HG03280 (cell line): Measurements from ENCODE around the gene EBF3.

Source experiments
- ATAC-seq: cut with Tn5 transposase; IDR thresholded peaks from one replicate; pipeline ENCODE4 v1.9.1; 2021; ENCODE audit warnings: mild to moderate bottlenecking, moderate library complexity; ENCODE audit not compliant: unreplicated experiment

The EBF3 gene

GRCh38 chr10:129945526-129945925 is 18.5 kb downstream of the EBF3 start:
- no peak for ATAC-seq

GRCh38 chr10:129945064-129945463 is 19.0 kb downstream of the EBF3 start:
- no peak for ATAC-seq

GRCh38 chr10:129944456-129944855 is 19.6 kb downstream of the EBF3 start:
- no peak for ATAC-seq

- ATAC-seq: no peak
Observed at GRCh38 chr10:129942936-129943715, 20.9 kb downstream of the EBF3 start.

- no peak for ATAC-seq
Observed at GRCh38 chr10:129942391-129942790, 21.7 kb downstream of the EBF3 start.

- ATAC-seq: no peak
Observed at GRCh38 chr10:129942019-129942277, 22.1 kb downstream of the EBF3 start.

GRCh38 chr10:129941199-129942018 is 22.7 kb downstream of the EBF3 start:
- ATAC-seq: no peak

GRCh38 chr10:129940617-129941198 is 23.4 kb downstream of the EBF3 start:
- no peak for ATAC-seq

- ATAC-seq: no peak
Observed at GRCh38 chr10:129939416-129940275, 24.4 kb downstream of the EBF3 start.

- no peak for ATAC-seq
Observed at GRCh38 chr10:129938460-129938859, 25.6 kb downstream of the EBF3 start.

GRCh38 chr10:129937351-129937751 is 26.7 kb downstream of the EBF3 start:
- ATAC-seq: no peak

- ATAC-seq: no peak
Observed at GRCh38 chr10:129936923-129937300, 27.2 kb downstream of the EBF3 start.

GRCh38 chr10:129936266-129936922 is 27.7 kb downstream of the EBF3 start:
- ATAC-seq: no peak

GRCh38 chr10:129935867-129936152 is 28.3 kb downstream of the EBF3 start:
- no peak for ATAC-seq

GRCh38 chr10:129935102-129935866 is 28.8 kb downstream of the EBF3 start:
- ATAC-seq: no peak

- ATAC-seq: no peak
Observed at GRCh38 chr10:129934196-129934925, 29.7 kb downstream of the EBF3 start.

- no peak for ATAC-seq
Observed at GRCh38 chr10:129933456-129934092, 30.5 kb downstream of the EBF3 start.

- no peak for ATAC-seq
Observed at GRCh38 chr10:129932751-129933433, 31.2 kb downstream of the EBF3 start.
